SU-DHL-6 (cell line): ENCODE results near the gene LRRK1.

ENCODE experiments used
- H2AFZ ChIP-seq: fragments of 200-600 bp; sonication (generic); 2 replicates; pipeline ENCODE4 v1.6.1; 2014; ENCODE audit warnings: low read depth, mild to moderate bottlenecking, moderate library complexity, mixed read lengths, antibody characterized with exemption, low read length; ENCODE audit not compliant: severe bottlenecking
- H3F3A ChIP-seq: fragments of 200-600 bp; shearing (Covaris generic); 2 replicates; pipeline ENCODE4 v1.6.0; 2016; ENCODE audit warnings: antibody characterized with exemption, mild to moderate bottlenecking; ENCODE audit not compliant: insufficient read depth
- H3K27ac ChIP-seq: fragments of 200-600 bp; sonication (generic); 2 replicates; pipeline ENCODE4 v1.5.1; 2016; ENCODE audit warnings: low read depth, mild to moderate bottlenecking, low read length, moderate library complexity, mixed read lengths
- H3K27me3 ChIP-seq: fragments of 200-600 bp; sonication (generic), shearing (Covaris generic); 2 replicates; pipeline ENCODE4 v1.6.0; 2014; ENCODE audit warnings: mild to moderate bottlenecking, low read length
- H3K36me3 ChIP-seq: fragments of 200-600 bp; sonication (generic); 2 replicates; pipeline ENCODE4 v1.6.1; 2014; ENCODE audit warnings: mild to moderate bottlenecking, low read length, mixed read lengths
- H3K4me2 ChIP-seq: fragments of 300-600, 200-600 bp; shearing (Covaris generic), sonication (generic); 2 replicates; pipeline ENCODE4 v1.6.0; 2014; ENCODE audit warnings: low read length, low read depth, mild to moderate bottlenecking; ENCODE audit not compliant: poor library complexity, severe bottlenecking
- H3K4me3 ChIP-seq: fragments of 200-600 bp; sonication (generic); 2 replicates; pipeline ENCODE4 v1.5.1; 2014; ENCODE audit warnings: antibody characterized with exemption, low read length, mild to moderate bottlenecking, mixed read lengths; ENCODE audit not compliant: insufficient read depth, poor library complexity, severe bottlenecking
- H3K79me2 ChIP-seq: fragments of 200-600 bp; sonication (generic); 2 replicates; pipeline ENCODE4 v1.6.1; 2014; ENCODE audit warnings: mild to moderate bottlenecking, low read length, moderate library complexity; ENCODE audit not compliant: insufficient read depth
- H3K9ac ChIP-seq: fragments of 200-600 bp; sonication (generic); 2 replicates; pipeline ENCODE4 v1.7.0; 2014; ENCODE audit warnings: mild to moderate bottlenecking, low read length
- H3K9me2 ChIP-seq: fragments of 200-600 bp; sonication (generic); replicated peaks from 2 replicates; pipeline ENCODE4 v1.6.1; 2014; ENCODE audit warnings: low read length; ENCODE audit not compliant: insufficient read depth
- H3K9me3 ChIP-seq: fragments of 200-600 bp; sonication (generic); 2 replicates; pipeline ENCODE4 v1.6.1; 2014; ENCODE audit warnings: low read length, mixed read lengths; ENCODE audit not compliant: insufficient read depth
- H4K20me1 ChIP-seq: fragments of 200-600 bp; sonication (generic); 2 replicates; pipeline ENCODE4 v1.6.1; 2014; ENCODE audit warnings: low read depth, mild to moderate bottlenecking, antibody characterized with exemption, low read length, moderate library complexity, mixed read lengths
- EZH2phosphoT487 ChIP-seq: fragments of 200-600 bp; sonication (generic), shearing (Covaris generic); conservative IDR thresholded peaks from 2 replicates; pipeline ENCODE4 v1.6.1; 2018; ENCODE audit warnings: mild to moderate bottlenecking, antibody characterized with exemption, low read length, moderate library complexity, mixed read lengths
- TF ChIP-seq, protein P1 (sequence below): fragments of 200-600 bp; sonication (generic); IDR thresholded peaks from one replicate; pipeline ENCODE4 v1.5.1; 2017; ENCODE audit warnings: antibody characterized with exemption, mild to moderate bottlenecking, low read length, moderate library complexity; ENCODE audit not compliant: insufficient read depth, poor library complexity, severe bottlenecking

Gene LRRK1

DNA sequence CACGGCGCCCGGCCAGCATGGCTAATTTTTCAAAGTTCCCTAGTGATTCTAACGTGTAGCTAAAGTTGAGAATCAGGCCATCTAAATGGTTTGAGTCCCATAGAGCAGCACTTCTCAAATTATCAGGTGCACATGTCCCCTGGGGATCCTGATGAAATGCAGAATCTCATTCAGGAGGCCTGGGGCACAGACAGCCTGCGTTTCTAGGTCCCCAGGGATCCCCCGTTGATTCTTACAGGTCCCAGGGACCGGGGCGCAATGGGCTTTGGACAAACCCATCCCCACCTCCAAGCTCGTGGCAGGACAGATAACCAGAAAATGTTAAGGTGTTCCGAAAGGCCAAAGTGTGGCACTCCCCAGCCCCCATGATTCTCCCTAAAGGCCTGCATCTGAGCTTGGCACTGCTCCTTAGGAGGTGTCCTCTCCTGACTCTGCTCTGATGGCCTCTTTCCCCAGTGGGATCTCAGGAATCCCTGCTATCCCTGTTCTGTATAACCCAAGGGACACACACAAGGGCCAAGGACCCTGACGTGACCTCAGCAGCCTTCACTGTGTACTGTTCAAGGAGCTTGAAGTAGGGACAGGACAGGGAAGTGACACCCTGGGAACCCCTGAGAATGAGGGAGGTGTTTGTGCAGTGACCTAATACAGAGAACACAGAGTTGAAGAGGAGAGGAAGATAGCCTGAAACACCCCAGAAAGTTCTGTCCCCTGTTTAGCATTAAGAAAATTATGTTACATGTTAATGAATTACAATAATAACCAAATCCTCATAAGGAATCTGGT, 8.0 kb downstream of the LRRK1 start:
- H2AFZ ChIP-seq, result no peak overlapping the region
- no peaks in the 10 kb centered on the region for H4K20me1 ChIP-seq
- H3K36me3 ChIP-seq, result peaks cover 19% of the 10 kb centered on the region
- no peaks in the 10 kb centered on the region for H3K27me3 ChIP-seq
- no peaks in the 10 kb centered on the region for H3K9me3 ChIP-seq
- H3F3A ChIP-seq, result peaks cover 92% of the 10 kb centered on the region
- H3K27ac ChIP-seq, result peak overlapping the region; percentile 98
- H3K9me2 ChIP-seq, result no peaks in the 10 kb centered on the region
- peak overlapping the region; percentile 62 for H3K9ac ChIP-seq
- H3K79me2 ChIP-seq, result peaks cover 85% of the 10 kb centered on the region
- no peak for TF ChIP-seq EZH2phosphoT487
- TF ChIP-seq, protein P1, sequence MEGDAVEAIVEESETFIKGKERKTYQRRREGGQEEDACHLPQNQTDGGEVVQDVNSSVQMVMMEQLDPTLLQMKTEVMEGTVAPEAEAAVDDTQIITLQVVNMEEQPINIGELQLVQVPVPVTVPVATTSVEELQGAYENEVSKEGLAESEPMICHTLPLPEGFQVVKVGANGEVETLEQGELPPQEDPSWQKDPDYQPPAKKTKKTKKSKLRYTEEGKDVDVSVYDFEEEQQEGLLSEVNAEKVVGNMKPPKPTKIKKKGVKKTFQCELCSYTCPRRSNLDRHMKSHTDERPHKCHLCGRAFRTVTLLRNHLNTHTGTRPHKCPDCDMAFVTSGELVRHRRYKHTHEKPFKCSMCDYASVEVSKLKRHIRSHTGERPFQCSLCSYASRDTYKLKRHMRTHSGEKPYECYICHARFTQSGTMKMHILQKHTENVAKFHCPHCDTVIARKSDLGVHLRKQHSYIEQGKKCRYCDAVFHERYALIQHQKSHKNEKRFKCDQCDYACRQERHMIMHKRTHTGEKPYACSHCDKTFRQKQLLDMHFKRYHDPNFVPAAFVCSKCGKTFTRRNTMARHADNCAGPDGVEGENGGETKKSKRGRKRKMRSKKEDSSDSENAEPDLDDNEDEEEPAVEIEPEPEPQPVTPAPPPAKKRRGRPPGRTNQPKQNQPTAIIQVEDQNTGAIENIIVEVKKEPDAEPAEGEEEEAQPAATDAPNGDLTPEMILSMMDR, result no peak
- H3K4me3 ChIP-seq, result no peak overlapping the region
- H3K4me2 ChIP-seq, result peak overlapping the region; percentile 67

DNA sequence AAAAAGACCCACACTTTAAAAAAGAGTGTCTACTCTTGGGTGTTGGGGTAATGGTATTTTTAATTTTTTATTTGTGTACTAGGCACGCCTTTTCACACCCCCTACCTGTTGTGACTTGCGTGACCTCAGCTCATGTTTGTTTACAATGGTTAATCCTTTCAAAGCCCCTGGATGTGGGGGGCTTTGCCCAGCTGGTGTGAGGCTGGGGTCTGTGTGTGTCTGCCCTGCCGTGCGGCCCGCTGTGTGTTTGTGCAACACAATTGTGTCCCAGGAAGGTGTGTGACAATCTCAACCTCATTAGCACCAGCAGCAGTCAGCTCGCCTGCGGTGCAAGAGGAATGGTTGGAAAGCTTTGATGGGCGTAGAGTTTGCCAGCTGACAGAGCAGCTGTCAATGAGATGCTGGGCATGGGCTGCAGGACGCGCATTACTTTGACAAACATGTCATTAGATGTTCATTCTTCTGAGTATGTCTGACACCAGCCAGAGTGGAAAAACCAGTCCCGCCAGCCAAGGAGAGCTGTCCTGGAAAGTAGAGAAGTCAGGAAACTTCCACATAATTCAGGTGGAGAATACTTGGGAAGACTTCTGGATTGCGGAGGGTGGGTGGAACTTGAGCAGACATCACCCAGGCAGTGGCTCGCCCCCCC, 9.6 kb downstream of the LRRK1 start:
- Histone ChIP-seq H4K20me1 (no peaks in the 10 kb centered on the region), H3K79me2 (peaks cover 80% of the 10 kb centered on the region), H3K4me3 (peak overlapping the region; percentile 4), H3K27me3 (no peaks in the 10 kb centered on the region), H3K4me2 (peak overlapping the region; percentile 67), H2AFZ (no peak overlapping the region), H3K9me2 (no peaks in the 10 kb centered on the region), H3F3A (peaks cover 92% of the 10 kb centered on the region), H3K27ac (peak overlapping the region; percentile 98), H3K9me3 (no peaks in the 10 kb centered on the region), H3K9ac (peak overlapping the region; percentile 62), H3K36me3 (peaks cover 15% of the 10 kb centered on the region)
- TF ChIP-seq, protein P1, result no peak
- TF ChIP-seq EZH2phosphoT487, result no peak

DNA sequence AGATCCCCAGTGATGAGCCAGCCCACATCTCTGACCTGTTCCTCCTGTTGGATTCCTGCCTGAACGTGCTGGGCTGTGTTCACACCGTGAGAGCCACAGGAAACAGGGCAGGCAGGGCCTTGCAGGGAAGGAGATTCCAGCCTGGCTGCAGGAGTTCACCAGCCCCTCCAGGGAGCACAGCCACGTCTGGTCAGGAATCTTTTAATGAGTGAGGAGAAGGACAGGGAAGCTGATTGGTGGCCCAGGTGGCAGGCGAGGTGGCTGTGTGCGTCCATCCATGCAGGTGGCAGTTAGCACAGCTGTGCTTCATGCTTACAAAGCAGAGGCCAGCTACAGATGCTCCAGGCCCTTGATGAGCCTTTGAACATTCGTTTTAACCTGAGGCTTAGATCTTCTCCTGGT, 10.5 kb downstream of the LRRK1 start:
- no peaks in the 10 kb centered on the region for H3K9me3 ChIP-seq
- H3F3A ChIP-seq, result peaks cover 93% of the 10 kb centered on the region
- H3K4me2 ChIP-seq, result peak overlapping the region; percentile 67
- no peak overlapping the region for H2AFZ ChIP-seq
- H3K27me3 ChIP-seq, result no peaks in the 10 kb centered on the region
- peak overlapping the region; percentile 10 for H3K4me3 ChIP-seq
- no peaks in the 10 kb centered on the region for H4K20me1 ChIP-seq
- peaks cover 14% of the 10 kb centered on the region for H3K36me3 ChIP-seq
- peak overlapping the region; percentile 98 for H3K27ac ChIP-seq
- peaks cover 78% of the 10 kb centered on the region for H3K79me2 ChIP-seq
- no peak for TF ChIP-seq EZH2phosphoT487
- TF ChIP-seq, protein P1, result no peak
- H3K9ac ChIP-seq, result peak overlapping the region; percentile 62
- no peaks in the 10 kb centered on the region for H3K9me2 ChIP-seq
